HL-60 (cell line): ENCODE measurements around the gene USP51.

ENCODE experiments used
- CTCF ChIP-seq: IDR thresholded peaks from one replicate; pipeline ENCODE4 v1.5.1; 2011; ENCODE audit warnings: low read length, control low read depth, inconsistent platforms; ENCODE audit not compliant: insufficient read depth
- GABPA ChIP-seq: IDR thresholded peaks from 2 replicates; pipeline ENCODE4 v1.6.1; 2012; ENCODE audit warnings: low read depth
- POLR2AphosphoS5 ChIP-seq: IDR thresholded peaks from 2 replicates; pipeline ENCODE4 v1.6.1; 2012; ENCODE audit warnings: low read depth
- TF ChIP-seq, protein P1 (sequence below): IDR thresholded peaks from 2 replicates; pipeline ENCODE4 v1.6.1; 2012; ENCODE audit warnings: low read depth; ENCODE audit not compliant: insufficient replicate concordance

- TF ChIP-seq, protein P1, sequence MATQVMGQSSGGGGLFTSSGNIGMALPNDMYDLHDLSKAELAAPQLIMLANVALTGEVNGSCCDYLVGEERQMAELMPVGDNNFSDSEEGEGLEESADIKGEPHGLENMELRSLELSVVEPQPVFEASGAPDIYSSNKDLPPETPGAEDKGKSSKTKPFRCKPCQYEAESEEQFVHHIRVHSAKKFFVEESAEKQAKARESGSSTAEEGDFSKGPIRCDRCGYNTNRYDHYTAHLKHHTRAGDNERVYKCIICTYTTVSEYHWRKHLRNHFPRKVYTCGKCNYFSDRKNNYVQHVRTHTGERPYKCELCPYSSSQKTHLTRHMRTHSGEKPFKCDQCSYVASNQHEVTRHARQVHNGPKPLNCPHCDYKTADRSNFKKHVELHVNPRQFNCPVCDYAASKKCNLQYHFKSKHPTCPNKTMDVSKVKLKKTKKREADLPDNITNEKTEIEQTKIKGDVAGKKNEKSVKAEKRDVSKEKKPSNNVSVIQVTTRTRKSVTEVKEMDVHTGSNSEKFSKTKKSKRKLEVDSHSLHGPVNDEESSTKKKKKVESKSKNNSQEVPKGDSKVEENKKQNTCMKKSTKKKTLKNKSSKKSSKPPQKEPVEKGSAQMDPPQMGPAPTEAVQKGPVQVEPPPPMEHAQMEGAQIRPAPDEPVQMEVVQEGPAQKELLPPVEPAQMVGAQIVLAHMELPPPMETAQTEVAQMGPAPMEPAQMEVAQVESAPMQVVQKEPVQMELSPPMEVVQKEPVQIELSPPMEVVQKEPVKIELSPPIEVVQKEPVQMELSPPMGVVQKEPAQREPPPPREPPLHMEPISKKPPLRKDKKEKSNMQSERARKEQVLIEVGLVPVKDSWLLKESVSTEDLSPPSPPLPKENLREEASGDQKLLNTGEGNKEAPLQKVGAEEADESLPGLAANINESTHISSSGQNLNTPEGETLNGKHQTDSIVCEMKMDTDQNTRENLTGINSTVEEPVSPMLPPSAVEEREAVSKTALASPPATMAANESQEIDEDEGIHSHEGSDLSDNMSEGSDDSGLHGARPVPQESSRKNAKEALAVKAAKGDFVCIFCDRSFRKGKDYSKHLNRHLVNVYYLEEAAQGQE, result no peak
- TF ChIP-seq CTCF (no peak), POLR2AphosphoS5 (no peak), GABPA (no peak)
Observed at GRCh38 chrX:55489314-55490009, at the start of gene USP51.
